HG03175 (cell line): Measurements from ENCODE around the gene PTPRB.

ENCODE experiments used
- ATAC-seq: cut with Tn5 transposase; IDR thresholded peaks from one replicate; pipeline ENCODE4 v1.9.1; 2021; ENCODE audit warnings: mild to moderate bottlenecking, moderate library complexity; ENCODE audit not compliant: unreplicated experiment

PTPRB gene

GRCh38 chr12:70598467-70599193 lies 38.6 kb downstream of the PTPRB start:
- ATAC-seq, result no peak

GRCh38 chr12:70592664-70593063 lies 44.6 kb downstream of the PTPRB start:
- no peak for ATAC-seq

- ATAC-seq, result no peak
These were observed 46.5 kb downstream of the PTPRB start for GRCh38 chr12:70590549-70591226.

GRCh38 chr12:70590051-70590450 lies 47.2 kb downstream of the PTPRB start:
- peak; percentile 94 for ATAC-seq

DNA sequence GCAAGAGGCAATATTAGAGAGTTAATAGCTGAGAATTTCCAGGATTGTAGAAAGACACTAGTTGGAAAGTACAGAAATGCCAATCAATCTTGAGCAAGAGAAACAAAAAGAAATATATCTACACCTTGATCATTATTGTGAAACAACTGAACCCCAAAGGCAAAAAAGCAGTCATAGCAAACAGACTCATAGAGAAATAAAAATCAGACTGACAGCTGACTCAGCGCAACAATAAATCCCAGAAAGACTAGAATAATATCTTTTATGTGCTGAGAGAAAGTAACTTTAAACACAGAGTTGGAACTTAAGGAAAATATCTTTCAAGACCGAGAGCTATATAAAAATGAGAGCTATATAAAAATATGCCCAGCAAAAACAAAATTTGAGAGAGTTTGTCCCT lies 52.9 kb downstream of the PTPRB start:
- no peak for ATAC-seq

GRCh38 chr12:70583251-70583650 lies 54.0 kb downstream of the PTPRB start:
- ATAC-seq, result no peak

GRCh38 chr12:70581208-70581607 lies 56.0 kb downstream of the PTPRB start:
- peak; percentile 60 for ATAC-seq

DNA sequence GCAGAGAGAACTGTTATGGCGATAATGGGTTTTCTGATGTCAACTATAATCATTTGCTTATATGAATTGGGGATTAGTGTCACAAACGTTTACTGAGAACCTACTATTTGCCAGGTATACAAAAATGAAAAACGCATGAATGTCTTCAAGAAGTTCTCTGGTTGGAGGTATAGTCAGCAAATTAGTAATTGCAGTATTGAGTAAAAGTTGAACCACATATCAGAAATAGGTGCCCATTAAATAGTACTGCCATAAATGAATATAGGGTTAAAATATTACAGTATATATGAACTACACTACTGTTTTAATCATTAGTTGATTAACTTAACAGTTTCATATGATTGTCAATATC lies 60.0 kb downstream of the PTPRB start:
- no peak for ATAC-seq

- ATAC-seq, result no peak
These were observed 60.6 kb downstream of the PTPRB start for GRCh38 chr12:70576341-70577282.

GRCh38 chr12:70571705-70572268 lies 65.4 kb downstream of the PTPRB start:
- ATAC-seq, result no peak

DNA sequence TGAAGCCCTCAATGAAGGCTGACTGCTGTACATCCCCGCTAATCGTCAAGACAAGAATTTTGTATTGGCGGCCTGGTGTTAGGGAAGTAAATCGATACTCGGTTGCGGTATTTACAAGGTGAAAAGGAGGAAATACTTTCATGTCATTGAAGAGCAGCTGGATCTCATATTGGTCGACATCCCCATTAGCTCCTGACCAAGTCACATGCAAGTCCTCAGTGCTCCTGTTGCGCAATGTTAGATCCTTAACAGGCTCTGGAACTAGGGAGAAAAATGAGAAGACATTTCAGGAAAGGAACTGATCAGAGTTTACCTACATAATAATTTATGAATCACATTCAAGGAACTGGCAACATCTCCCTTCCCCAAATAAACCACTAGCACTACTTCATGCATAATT lies 66.2 kb downstream of the PTPRB start:
- no peak for ATAC-seq

DNA sequence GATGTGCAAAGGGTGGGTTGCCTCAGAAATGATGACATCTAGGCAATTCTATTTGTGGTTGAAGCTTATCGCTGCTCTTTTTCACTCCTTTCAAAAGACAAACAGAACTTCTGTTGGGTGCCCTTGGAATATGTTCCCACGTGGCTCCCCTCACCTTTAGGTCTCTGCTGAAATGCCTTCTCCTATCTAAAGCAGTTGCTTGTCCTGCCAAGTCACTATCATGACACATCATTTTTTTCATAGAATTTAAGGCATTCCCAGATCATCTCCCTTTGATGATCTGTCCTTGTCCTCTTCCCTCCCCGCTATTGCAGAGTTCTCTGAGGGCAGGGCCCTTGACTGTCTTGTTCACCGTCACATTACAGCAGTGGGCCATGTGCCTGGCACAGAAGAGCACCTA lies 75.7 kb downstream of the PTPRB start:
- ATAC-seq, result no peak

DNA sequence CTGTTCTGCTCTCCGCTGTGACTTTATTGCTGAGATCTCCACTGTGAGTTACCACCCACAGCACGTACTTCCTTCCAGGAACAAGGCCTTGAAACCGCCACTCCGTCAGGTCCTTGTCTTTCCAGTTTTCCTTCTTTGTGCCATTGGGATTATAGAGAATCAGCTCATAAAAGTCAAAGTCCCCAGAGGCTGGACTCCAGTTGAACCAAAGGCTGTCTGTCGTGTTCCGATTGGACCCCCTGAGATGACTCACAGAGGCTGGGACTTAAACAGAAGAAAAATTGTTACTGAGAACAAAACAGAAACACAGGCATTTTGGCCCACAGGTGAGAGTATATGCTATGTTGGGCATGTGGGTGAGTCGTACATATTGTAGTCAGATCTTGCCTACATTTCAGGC lies 76.6 kb downstream of the PTPRB start:
- no peak for ATAC-seq

DNA sequence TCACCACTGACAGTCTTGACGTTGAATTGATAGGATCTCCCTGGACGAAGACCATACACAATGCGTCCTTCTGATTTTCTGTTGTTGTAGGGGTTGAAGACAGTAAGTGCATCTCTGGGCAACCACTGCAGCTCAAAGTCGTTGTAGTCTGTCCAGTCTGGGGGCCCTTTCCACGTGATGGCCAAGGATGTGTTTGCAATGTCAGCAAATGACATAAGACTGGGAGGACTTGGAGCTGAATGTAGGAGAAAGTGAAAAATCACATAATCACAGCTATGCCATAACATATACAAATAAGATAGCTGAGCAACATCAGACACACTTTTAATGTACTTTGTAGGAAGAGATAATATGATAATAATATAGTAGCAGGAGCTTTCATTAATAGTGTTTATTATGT lies 77.8 kb downstream of the PTPRB start:
- ATAC-seq, result no peak

GRCh38 chr12:70557583-70558191 lies 79.5 kb downstream of the PTPRB start:
- ATAC-seq, result no peak

- ATAC-seq, result no peak
These were observed 80.9 kb downstream of the PTPRB start for GRCh38 chr12:70556179-70556869.

DNA sequence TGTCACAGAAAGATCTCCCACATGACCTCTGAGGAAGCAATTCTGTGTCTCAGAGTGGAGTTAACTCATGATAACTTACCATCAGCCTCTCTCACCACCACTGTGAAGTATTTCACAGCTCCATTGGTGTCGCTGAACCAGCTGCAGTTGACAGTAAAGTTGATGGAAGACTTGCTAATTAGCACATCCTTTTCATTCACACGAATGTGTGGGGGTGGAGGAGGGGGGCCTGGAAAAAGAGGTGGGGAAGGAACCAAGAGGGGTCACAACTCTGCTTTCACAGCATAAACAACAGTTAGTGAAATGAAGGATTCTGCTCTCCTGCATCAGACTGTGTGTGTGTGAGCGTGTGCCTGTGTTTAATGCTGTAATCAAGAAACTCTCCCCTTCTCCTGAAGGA lies 82.1 kb downstream of the PTPRB start:
- ATAC-seq, result no peak

DNA sequence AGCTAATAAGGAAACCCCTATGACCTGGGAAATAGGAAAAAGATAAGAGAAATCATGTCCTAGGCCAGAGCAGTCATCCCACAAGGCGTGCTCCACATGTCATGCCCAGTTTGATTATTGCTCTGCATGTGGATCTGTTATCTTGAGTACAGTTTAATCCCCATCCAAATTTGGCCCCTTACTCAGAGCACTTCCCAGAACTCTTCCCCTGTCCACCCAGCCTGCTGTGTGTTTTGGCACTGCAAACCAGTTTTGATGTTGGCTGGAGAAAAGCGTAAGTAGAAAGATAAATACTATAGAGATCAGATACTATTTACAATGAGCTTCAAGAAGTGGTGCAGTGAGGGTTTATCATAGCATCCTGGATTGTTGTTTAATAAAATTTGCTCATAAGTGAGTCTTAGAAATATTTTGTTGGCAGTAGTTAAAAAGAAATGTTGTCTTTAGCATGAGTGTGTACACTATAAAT lies 83.8 kb downstream of the PTPRB start:
- no peak for ATAC-seq

DNA sequence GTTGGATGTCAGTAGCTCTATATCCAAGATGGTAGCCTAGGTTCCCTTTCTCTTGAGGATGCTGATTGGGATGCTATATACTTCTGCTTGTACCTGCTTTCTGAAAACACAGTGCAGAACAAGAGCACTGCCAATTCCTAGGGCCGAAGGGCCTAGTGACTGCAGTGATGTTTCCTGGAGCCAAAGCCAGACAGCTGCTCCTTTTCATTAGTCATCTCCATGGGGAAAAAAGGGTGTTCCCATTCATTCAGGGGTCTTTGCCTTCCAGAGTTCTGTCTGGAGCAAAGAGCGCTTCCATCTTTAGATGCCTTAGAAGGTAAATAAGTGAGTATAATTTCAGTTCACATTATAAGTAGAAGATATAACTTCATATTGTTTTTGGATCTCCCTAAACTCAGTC lies 85.5 kb downstream of the PTPRB start:
- no peak for ATAC-seq

- no peak for ATAC-seq
These were observed 87.0 kb downstream of the PTPRB start for GRCh38 chr12:70550180-70550577.
